Fibroblast of mammary gland (primary cell): Measurements from ENCODE around the gene FUS.
"Not testable (repeated sequence)": the region's sequence is repeated elsewhere in the genome, so short reads cannot be mapped to it uniquely, and the experiment has no call there.

Experiments
- DNase-seq: peaks from one replicate; pipeline ENCODE4 v3.0.0-alpha.2; 2010; ENCODE audit warnings: low read depth
- H3K4me3 ChIP-seq: 2 replicates; pipeline ENCODE4 v1.5.1; 2011; ENCODE audit warnings: low read depth, mild to moderate bottlenecking, low read length, moderate library complexity; ENCODE audit not compliant: control insufficient read depth
- CTCF ChIP-seq: conservative IDR thresholded peaks from 2 replicates; pipeline ENCODE4 v1.5.1; 2011; ENCODE audit warnings: low read depth, low read length, inconsistent platforms; ENCODE audit not compliant: control insufficient read depth, insufficient read depth

The FUS gene

GRCh38 chr16:31133046-31133501, 46.9 kb upstream of the FUS start:
- H3K4me3 ChIP-seq = no peak overlapping the region
- TF ChIP-seq CTCF = no peak
- DNase-seq = no peak

- TF ChIP-seq CTCF = no peak
- peak; percentile 16 for DNase-seq
- no peak overlapping the region for H3K4me3 ChIP-seq
Observed at GRCh38 chr16:31134091-31134571, 45.8 kb upstream of the FUS start.

- no peak overlapping the region for H3K4me3 ChIP-seq
- TF ChIP-seq CTCF = no peak
- DNase-seq = no peak
Observed at GRCh38 chr16:31134625-31135534, 45.1 kb upstream of the FUS start.

- TF ChIP-seq CTCF = no peak
- no peak within 1 kb of the TSS for H3K4me3 ChIP-seq
- no peak for DNase-seq
Observed at GRCh38 chr16:31135535-31136286, 44.2 kb upstream of the FUS start, which contains the start of gene PRSS8. PRSS8 (minus strand) TSS chr16:31135727; CDS start chr16:31135498, 229 bp downstream.

- DNase-seq = no peak
- TF ChIP-seq CTCF = no peak
- no peak overlapping the region for H3K4me3 ChIP-seq
Observed at GRCh38 chr16:31136287-31136662, 43.7 kb upstream of the FUS start.

- DNase-seq, H3K4me3 ChIP-seq: not testable (repeated sequence)
Observed at GRCh38 chr16:31136822-31137499, 43.0 kb upstream of the FUS start.
